Measurements from ENCODE around the gene EPS8L2. TPM values are rescaled to one million over a fixed set of nuclear protein-coding genes. Genes with fewer than 3 reads are reported as not detected.

The EPS8L2 gene
- total RNA-seq, 1 experiment from 2014 or later, result 92.8 TPM

GRCh38 chr11:660281-660680 lies 45.8 kb upstream of the EPS8L2 start:
- Histone ChIP-seq H3K56ac (ENCODE audit: insufficient read length, low read depth, low read length) (no peak overlapping the region), H2AFZ (ENCODE audit: low read length) (no peak overlapping the region), H3K9ac (ENCODE audit: extremely low read depth, insufficient read length, low read length) (no peak overlapping the region), H2BK5ac (ENCODE audit: insufficient read length, low read length) (no peak overlapping the region), H4K8ac (replicated peaks; ENCODE audit: insufficient read length, low read depth, low read length) (no peak overlapping the region), H3K4ac (ENCODE audit: low read depth, low read length) (no peak overlapping the region), H3K9me3 (ENCODE audit: control insufficient read depth, low read depth, low read length) (no peaks in the 10 kb centered on the region), H2BK20ac (ENCODE audit: low read depth, low read length, poor library complexity, severe bottlenecking) (no peak overlapping the region), H3K18ac (ENCODE audit: insufficient read length, low read depth, low read length) (no peak overlapping the region), H3K23ac (ENCODE audit: insufficient read length, low read depth, low read length) (no peak overlapping the region), H2BK15ac (ENCODE audit: low read depth, low read length) (no peak overlapping the region), H4K91ac (ENCODE audit: insufficient read length, low read depth, low read length) (no peak overlapping the region), H3K4me1 (ENCODE audit: insufficient read depth, low read length) (no peaks in the 10 kb centered on the region), H2BK12ac (ENCODE audit: insufficient read length, low read depth, low read length) (no peak overlapping the region), H3K79me2 (ENCODE audit: insufficient read depth, low read length) (no peaks in the 10 kb centered on the region), H3K23me2 (ENCODE audit: insufficient read length, low read depth, low read length, poor library complexity, severe bottlenecking) (no peaks in the 10 kb centered on the region), H4K5ac (ENCODE audit: insufficient read length, low read depth, low read length) (no peak overlapping the region), H3K79me1 (ENCODE audit: insufficient read depth, low read depth, low read length, poor library complexity, severe bottlenecking) (no peaks in the 10 kb centered on the region), H3K27ac (ENCODE audit: insufficient read length, low read depth, low read length) (no peak overlapping the region), H2BK120ac (ENCODE audit: low read depth, low read length, poor library complexity, severe bottlenecking) (no peak overlapping the region), H2AK5ac (ENCODE audit: insufficient read length, low read length) (no peak overlapping the region), H3T11ph (ENCODE audit: low read length) (no peak overlapping the region), H3K4me2 (ENCODE audit: insufficient read depth, insufficient read length, low read length) (no peak overlapping the region), H3K27me3 (ENCODE audit: insufficient read depth, low read length) (no peaks in the 10 kb centered on the region), H3K14ac (ENCODE audit: insufficient read depth, low read length) (no peak overlapping the region), H4K20me1 (ENCODE audit: control insufficient read depth, insufficient read depth, insufficient read length) (no peaks in the 10 kb centered on the region)
- no peaks in the 10 kb centered on the region for H3K27me3 Mint-ChIP-seq (ENCODE audit: low read depth)
- TF ChIP-seq CTCF (conservative IDR thresholded peaks at IDR 0.05), result no peak
- H3K9me3 Mint-ChIP-seq, result no peaks in the 10 kb centered on the region
- H3K27ac Mint-ChIP-seq, result peak overlapping the region in 1 of 3 experiments; percentile 30; a peak in 1 of 7 replicates
- no peak overlapping the region for H3K4me3 Mint-ChIP-seq
- DNase-seq, result no peak
- 0 out of 4 replicates have a peak, but pooled peaks cover 0 to 3% of the 10 kb centered on the region in 2 experiments for H3K4me1 Mint-ChIP-seq
- no CpG with 5 or more reads among the region's 19 CpGs for WGBS (ENCODE audit: extremely low coverage, insufficient read length, low lambda C conversion rate)
- H3K36me3 Mint-ChIP-seq (ENCODE audit: insufficient read depth in 1 of 3, low read depth in 3 of 3), result peaks cover 6 to 47% (median 28%) of the 10 kb centered on the region in 3 experiments; a peak in 6 of 7 replicates
